Stimulated activated CD4-positive, alpha-beta T cell treated with anti-CD3 and anti-CD28 coated beads, Interleukin-1b, Interleukin-23, amount 100 ng/mL, for 48 hours (primary cell): ENCODE data around the gene PTPN3.
A peak's percentile ranks its signal among the peaks of the same experiment; 100 is the strongest.

Experiments
- DNase-seq: peaks from one replicate; pipeline ENCODE4 v3.0.0-alpha.2; 2020

PTPN3 gene

DNA sequence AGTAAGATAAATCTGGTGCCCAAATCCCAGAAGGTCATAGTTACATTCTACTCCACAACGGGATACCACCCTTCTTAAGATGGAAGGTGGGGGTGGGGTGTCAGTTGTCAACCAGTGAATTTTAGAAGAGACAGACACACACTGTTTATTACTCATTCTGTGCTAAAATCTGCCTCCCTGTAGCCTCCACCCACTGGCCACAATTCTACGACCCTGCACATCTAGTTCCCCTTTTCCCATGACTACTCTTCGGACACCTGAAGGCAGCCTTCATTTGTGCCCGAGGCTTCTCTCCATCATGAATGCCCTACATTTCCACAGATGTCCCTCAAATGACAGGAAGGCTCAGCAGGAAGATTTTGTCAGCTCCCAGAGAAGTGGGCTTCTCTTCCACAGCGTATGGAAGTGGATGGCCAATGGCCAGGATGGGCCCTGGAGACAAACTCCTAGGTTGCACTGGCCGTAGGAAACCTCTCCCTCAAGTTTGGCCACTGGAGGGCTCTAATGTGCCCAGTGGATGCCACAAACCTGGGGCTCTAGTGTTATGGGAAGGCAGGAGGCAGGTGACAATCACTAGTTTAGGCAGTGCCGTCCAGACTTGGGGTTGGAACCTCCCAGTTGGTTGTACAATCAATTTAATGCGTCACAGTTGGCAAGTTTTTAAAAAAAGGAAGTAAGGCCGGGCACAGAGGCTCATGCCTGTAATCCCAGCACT, 46.6 kb downstream of the PTPN3 start:
- no peak for DNase-seq

DNA sequence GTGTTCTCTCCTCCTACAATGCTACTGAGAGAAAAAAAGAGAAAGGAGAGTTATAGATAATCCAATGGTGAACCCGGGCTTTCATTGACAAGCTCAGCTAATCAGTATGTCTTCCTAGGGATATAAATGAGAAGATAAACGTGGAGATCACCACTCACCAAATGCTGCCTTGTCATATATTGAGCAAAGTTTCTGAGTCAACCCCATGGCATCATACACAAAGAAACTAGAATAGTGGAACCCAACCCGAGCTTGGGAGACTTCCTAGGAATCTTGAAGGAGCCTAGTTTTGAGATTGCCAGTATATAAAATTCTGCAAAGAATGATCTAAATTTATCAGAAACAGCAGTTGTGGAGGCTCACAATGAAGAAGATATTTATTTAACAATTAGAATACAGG, 47.8 kb downstream of the PTPN3 start:
- no peak for DNase-seq

DNA sequence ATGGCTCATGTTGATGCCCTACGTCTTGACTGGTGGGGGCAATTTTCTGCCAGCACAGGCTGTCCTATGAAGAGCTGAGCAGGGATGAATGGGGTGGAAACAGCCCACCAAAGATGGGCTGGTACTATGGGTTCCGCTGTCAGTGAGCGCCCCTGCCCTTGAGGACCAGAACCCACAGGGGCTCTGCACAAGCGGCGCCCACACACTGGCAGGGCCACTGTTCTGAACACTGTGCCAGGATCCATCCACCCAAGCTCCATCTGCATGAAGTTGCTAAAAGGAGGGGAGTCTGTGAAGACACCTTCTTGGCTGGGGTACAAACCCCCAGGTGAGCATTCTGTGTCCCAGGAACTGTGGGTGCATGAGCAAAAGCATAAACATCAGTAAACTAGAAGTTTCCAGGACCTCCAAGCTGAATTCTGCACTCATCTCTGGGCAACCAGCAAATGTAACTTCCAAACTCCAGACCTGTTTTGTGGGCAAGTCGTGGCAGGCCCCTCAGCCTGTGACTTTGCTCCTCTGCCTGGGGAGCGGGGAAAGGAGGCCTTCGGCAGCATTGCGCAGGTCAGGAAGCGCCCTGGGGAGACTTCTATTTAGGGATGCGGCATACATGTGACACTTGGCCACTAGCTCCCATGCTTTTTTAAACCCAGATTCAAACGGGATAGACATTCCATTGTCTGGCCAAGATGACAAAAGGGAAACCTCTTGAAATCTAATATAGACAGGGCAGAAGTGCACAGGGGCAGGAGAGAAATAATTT, 48.9 kb downstream of the PTPN3 start:
- DNase-seq, result no peak

DNA sequence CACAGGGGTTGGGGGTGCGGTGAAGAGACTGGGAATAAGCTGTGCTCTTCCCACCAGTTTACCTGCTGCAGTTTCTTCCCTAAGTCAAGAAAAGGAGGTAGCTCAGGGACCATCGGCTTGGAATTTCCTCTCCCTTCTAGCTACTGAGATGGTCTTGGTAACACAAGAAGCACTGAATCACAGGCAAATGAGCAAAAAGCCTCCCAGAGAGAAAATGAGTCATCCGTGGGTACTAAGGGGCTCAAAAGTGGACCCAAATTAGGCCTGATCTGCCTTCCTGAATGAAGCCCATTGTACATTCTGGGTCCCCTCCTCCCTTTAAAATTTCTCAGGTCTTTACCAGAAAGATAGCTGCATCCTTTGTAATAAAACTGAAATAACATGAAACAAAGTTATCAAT, 49.9 kb downstream of the PTPN3 start:
- DNase-seq, result no peak

DNA sequence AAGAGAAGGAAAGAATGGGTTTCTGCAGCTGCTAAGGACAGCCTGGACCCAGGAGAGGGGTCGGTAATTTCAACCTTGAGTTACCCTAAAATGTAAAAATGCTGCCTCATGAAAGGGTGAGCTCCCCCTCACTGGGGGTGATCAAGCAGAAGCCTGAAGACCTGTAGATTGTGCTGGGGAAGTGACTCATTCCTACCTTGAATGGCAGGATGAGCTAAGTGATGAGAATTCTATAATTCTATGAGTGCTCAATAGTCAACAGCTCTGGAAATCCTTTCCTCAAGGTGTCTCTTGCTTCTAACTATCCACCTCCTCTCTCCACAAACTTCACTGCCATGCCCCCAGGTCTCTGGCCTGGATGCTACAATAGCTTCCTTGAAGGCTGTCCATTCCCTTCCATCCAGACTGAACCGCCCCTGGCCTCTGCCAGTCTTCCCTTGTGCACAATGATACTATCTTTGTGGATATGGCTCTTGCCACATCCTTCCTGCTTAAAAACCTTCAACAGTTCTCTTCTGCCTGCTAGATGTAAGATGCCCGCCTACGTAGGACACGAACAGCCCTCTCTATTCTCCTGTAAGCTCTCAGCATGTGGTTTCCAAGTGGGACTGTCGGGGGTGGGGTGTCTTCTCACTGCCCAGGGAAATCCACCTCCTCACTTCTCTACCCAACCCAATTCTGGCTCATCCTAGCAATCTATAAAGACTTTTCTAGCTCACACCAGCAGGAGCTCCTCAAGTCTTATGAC, 50.6 kb downstream of the PTPN3 start:
- DNase-seq, result no peak

DNA sequence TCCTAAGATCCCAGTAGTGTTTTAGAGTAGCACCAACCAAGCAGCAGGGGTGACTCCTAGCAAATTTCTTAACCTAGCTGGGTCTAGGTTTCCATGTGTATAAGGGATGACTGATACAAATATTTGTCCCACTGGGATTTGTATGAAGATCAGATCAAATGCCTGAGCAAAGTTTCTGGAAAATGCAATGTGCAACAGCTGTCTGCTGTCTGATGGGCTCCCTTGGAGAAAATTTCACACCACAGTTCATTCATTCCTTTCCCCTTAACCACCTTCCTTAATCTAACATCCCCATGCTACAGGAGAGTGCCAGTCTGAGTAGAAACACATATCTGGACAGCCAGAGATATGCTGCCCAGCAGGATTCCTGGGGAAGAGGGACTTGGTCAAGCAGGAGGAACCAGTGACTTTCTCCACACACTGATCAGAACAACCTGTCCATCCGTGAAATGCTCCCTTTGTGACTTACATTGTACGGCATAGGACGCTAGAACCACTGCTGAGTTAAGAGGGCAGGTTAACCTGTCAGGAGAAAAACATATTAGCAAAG, 53.3 kb downstream of the PTPN3 start:
- no peak for DNase-seq

DNA sequence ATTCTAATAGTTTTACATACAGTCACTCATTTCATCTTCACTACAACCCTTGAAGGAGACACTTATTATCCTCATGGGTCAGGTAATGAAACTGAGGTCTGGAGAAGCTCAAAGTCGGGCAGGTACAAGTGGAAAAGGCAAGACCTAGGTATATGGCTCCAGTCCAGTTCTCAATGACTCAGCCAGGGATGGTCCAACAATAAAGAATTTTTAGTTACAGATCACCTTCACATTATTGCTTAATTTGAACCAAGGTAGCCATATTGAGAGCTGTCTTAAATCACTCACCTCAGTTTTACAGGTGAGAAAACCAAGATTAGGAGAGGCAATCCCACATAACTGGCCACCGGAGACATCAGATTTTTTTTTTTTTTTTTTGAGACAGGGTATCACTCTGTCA, 55.4 kb downstream of the PTPN3 start:
- DNase-seq, result no peak

DNA sequence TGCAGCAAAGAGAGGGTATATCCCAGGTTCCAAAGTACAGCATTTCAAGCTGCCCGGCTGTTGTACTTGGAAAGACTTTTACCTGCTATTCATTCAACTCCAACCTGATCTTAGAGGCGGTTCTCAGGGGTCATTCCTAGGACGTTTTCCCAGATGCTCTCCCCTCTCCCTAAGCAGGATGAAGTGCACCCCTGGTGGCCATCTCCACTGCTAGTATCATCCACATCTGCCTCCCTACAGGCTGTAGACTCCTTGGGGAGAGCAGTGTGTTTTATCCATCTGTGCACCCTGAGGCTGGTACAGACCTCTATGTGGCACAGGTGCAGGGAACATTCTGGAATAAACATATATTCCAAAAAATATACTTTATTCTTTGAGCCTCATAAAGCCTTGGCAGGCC, 56.8 kb downstream of the PTPN3 start:
- no peak for DNase-seq

DNA sequence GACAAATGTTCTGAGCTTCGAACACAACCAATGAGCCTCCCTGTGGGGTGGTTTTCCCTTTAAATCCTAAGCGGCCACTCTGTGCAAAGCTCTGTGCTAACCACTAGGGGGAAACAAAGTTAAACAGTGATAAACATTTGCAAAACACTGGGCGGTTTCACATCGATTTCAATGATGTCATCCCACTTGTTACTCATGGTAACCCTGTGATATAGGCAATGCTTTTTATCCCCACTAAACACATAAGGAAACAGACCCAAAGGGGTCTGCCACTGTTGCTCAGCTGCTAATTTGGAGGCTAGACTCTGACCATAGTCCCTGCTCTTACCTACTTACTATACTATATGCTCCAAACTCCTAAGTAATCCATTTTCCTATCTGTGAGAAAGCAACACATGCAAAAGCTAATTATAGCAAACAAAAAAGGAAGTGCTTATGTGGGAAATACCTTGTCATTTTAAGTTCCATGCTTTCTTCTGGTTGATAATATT, 57.3 kb downstream of the PTPN3 start:
- DNase-seq, result peak; percentile 59

DNA sequence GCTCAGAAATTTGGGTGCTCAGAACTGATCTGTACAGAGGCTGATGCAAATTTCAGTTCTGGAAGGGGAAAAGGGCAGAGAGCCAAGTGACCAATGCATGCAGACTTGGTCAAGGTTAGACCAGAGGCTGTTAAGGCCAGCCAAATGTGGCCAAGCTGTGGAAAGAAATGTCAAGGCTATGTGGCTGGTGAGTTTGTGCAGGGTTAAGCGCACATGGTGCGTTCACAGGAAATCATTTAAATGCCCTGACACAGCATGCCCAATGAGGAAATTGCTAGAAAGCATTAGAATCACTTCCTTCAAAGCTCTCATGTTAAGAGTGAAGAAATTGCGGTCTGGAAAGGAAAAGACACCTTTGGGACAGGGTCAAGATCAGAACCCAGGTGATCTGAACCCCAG, 58.0 kb downstream of the PTPN3 start:
- DNase-seq, result no peak

DNA sequence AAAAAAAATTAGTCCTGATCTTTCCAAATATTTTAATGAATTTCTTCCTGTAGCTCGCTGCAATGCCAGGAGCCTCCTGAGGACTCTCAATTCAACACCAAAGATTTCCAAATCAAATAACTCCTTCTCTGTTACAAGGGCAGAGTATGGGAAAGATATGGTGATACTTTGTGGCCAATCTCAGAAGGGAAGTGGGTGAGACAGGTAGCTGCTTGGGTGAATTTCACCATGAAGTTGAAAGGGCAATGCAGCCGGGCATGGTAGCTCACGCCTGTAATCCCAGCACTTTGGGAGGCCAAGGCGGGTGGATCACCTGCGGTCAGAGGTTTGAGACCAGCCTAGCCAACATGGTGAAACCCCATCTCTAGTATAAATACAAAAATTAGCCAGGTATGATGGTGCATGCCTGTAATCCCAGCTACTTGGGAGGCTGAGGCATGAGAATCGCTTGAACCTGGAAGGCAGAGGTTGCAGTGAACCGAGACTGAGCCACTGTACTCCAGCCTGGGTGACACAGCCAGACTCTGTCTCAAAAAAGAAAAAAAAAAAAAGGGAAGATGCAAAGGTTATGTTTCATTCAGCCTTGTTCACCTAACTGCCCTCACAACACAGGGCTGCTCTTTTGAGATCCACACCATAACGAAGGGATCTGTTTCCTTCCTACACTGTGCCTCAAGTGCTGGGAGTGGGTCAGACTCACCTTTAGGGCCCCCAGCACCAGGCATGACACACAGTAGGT, 58.6 kb downstream of the PTPN3 start:
- DNase-seq, result no peak

DNA sequence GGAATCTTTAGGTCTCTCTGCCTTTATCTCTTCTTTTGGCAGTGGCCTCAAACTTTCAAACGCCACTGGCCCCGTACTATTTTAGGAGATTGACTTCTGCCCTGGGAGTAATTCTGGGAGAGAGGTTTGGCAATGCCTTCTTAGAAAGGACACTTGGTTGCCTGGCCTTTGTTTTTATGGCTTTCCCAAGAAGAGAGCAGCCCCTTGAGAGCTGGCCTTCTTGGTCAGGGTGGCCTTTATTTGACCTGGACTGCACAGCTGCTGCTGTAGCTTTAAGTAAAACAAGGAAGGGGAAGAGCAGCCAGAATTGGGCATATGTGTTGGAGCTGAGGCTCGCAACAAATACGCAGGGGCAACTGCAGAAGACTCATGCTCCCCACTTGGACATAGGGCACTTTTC, 60.8 kb downstream of the PTPN3 start:
- DNase-seq, result no peak

DNA sequence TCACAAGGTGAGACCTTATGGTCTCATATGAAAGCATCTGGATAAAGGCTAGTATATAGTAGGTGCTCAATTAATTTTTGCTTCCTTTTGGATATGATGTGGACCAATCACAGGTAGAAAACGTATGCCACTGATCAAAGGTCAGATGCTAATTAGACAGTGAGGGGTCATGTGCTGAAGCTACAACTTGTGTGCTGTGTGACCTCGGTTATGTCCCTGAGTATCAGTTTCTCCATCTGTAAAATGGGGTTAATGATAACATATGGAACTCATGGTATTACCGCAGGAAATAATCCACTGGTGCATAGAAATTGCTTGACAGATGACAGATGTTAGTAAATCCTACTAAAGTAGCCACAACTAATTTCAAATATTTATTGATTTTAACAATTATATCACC, 62.0 kb downstream of the PTPN3 start:
- DNase-seq, result no peak

DNA sequence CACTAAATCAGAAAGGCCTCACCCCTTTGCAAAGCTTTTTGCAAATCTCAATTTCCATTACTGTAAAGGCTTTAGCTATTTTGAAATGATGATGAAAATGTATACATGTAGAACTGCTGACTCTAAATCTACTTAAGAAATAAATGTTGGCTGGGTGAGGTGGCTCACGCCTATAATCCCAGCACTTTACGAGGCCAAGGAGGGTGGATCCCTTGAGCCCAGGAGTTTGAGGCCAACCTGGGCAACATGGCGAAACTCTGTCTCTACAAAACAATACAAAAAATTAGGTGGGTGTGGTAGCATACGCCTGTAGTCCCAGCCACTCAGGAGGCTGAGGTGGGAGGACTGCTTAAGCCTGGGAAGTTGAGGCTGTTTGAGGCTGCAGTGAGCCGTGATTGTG, 64.6 kb downstream of the PTPN3 start:
- DNase-seq, result no peak

DNA sequence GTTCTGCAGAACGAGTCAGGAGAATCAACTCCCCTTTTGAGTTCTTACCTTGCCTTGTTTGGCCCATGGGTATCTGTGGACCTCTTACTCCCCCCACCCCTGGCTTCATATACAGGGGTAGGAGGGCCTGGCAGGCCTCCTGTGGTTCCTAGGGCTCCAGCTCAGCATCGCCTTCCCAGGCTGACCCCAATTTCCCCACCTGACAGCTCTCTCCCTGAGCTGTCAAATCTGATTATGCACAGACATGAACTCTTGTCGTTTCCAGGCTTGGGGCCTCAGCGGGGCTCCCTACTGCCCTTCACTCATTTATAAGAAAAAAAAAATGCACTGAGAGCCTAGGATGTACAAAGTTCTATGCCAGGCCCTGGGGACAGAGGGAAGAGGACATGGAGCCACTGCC, 67.9 kb downstream of the PTPN3 start:
- DNase-seq, result no peak

DNA sequence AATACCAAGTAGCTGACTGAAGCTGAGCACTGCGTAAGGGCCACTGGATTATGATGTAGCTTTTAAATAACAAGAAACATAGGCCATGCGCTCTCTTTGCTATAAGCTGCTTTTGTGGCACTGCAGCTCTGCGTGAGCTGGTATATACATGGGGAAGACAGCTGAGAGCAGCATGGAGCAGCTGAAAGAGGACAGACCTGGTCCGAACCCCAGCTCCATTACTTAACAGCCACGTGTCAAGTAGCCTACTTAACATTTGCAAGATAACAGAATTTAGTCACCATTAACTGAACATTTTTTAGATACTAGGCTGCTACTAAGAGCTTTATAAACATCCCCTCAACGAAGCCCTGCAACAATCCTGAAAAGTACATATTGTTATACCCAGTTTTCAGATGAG, 69.3 kb downstream of the PTPN3 start:
- no peak for DNase-seq

DNA sequence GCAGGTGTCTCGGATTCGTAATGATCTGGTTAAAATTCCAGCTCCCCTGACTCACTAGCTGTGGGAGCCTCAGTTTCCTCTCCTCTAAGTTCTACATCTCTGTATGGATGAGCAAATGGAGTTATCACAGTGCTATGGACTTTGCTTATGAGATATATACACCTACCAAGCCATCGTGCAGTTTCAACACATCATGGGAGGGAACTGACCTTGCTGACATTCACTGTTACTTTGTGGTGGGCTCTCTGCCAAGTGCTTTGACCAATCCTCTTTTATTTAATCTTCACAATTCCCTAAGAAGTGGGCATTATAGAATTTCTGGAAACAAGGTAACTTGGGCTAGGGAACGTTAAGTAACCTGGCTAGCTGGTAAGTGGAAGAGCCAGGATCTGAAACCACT, 70.2 kb downstream of the PTPN3 start:
- no peak for DNase-seq

DNA sequence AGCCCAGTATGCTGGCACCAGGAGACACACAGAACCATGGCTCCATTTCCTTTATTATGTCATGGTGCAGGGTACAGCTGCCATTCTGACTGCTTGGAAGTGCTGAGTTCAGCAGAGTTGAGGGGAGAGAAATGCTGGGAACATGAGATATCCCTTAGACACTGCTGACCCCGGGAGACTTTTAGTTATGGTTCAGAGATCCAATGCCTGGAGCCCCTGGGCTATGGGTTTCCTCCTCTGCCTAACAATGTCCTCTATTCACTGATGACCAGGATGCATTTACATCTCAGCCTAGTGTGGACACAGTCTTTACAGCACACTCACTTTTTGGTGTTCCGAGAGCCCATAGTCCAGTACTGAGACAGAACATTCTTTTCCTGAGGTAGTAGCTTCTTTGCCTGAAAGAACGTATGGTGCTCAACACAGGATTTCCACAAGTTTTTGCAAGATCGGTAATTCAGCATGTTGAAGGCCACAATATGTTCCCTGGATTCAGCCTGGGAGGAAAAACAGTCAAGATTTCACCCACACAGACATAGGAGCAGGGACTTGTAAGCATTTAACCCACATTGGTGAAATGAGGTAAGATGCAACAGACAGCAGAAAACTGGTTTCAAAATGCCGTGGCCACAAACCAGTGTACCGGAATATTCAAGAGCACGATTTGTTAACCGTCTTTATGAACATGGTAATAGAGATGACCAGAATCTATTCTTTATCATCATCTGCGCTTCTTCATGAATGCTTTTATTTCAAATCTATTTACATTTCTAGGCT, 71.3 kb downstream of the PTPN3 start:
- DNase-seq, result no peak

DNA sequence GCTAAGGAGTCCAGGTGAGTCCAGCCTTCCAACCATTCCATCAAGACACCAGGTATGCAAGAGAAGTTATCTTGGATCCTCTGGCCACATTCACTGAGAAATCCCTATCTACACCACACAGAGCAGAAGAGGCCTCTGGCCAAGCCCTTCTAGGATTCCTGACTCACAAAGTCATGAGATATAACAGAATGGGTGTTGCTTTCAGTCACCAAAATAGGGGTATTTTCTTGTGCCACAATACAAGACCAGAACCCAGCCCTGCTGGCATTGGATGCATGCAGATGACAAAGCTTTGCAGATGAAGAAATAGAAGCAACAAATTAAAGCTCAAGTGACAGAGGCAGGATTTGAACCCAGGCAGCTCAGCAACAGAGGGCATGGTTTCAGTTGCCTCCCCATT, 73.5 kb downstream of the PTPN3 start:
- no peak for DNase-seq

DNA sequence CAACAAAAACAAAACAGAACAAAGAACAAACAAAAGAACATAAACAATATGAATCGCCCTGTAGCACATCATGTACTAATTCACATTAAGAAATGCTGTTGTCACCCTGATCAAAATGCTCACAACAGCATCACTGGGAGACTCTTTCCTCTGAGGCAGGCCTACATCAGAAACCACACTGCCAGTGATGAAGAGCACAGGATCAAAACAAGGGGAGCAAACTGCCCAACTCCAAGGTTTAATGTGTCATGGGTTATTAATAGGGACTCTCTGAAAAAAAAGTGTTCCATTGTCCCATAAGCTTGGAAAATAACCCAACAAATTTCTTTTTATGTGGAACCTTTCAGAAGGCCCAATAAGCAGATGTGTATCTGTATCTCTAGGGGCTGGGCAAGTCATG, 74.2 kb downstream of the PTPN3 start:
- no peak for DNase-seq

DNA sequence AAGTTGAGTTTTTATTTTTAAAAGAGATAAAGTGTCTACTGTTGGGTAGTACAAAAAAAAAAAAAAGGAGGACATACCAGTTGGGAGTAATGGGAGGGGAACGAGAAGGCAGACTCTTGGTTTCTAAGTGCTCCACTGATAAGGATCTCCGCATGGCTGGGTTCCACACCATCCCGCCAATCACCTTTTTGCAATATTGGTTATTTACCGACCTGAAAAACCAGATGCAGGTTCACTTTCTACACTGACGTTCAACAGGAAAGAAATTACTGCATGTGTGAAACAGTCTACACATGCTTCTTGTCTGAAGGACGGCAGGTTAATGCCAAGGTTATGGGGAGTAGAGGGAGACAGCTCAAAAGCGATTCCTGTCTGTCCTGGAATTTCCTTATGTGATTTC, 75.5 kb downstream of the PTPN3 start:
- no peak for DNase-seq
